Measurements from ENCODE around the gene SEMA3F. TPM values are rescaled to one million over a fixed set of nuclear protein-coding genes. Genes with fewer than 3 reads are reported as not detected.

SEMA3F gene
- polyA plus RNA-seq, 1 experiment = 11.4 TPM

DNA sequence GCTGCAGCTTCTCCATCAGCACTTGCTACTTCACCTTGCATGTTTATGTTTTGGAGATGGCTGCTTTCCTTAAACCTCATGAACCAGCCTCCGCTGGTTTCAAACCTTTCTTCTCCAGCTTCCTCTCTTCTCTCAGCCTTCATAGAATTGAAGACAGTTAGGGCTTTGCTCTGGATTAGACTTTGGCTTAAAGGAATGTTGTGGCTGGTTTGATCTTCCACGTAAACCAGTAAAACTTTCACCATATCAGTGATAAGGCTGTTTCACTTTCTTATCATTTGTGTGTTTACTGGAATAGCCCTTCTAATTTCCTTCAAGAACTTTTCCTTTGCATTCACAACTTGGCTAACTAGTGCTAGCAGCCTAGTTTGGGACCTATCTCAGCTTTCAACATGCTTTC is 24.6 kb downstream of the SEMA3F start:
- TF ChIP-seq, protein P1, sequence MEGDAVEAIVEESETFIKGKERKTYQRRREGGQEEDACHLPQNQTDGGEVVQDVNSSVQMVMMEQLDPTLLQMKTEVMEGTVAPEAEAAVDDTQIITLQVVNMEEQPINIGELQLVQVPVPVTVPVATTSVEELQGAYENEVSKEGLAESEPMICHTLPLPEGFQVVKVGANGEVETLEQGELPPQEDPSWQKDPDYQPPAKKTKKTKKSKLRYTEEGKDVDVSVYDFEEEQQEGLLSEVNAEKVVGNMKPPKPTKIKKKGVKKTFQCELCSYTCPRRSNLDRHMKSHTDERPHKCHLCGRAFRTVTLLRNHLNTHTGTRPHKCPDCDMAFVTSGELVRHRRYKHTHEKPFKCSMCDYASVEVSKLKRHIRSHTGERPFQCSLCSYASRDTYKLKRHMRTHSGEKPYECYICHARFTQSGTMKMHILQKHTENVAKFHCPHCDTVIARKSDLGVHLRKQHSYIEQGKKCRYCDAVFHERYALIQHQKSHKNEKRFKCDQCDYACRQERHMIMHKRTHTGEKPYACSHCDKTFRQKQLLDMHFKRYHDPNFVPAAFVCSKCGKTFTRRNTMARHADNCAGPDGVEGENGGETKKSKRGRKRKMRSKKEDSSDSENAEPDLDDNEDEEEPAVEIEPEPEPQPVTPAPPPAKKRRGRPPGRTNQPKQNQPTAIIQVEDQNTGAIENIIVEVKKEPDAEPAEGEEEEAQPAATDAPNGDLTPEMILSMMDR (IDR thresholded peaks at IDR 0.05; ENCODE audit: insufficient read depth, low read depth, low read length) = no peak
- no peaks in the 10 kb centered on the region for H3K27me3 ChIP-seq (ENCODE audit: control insufficient read depth, insufficient read depth, low read length)
- H3K36me3 ChIP-seq (ENCODE audit: control insufficient read depth, insufficient read depth, low read length) = peaks cover 1% of the 10 kb centered on the region; the same call in 1 of the 2 replicates
- POLR2A ChIA-PET = no interaction called here
- no peak overlapping the region for H3K4me3 ChIP-seq (ENCODE audit: low read depth, low read length)
- DNase-seq (ENCODE audit: low read depth) = no peak
- CTCF ChIA-PET = interaction anchor here (0.6 to 2.2 kb wide), 6 partner anchors 9 to 60 kb away, joined by 3 to 9 read pairs (median 3); no protein-coding TSS in a partner anchor

- ChIA-PET CTCF (interaction anchor here (1.2 to 16.3 kb wide), 5 partner anchors 9 to 65 kb away, joined by 3 to 313 read pairs (median 15); partner anchors contain the start of gene GNAT1), POLR2A (no interaction called here)
- H3K27me3 ChIP-seq (ENCODE audit: control insufficient read depth, insufficient read depth, low read length) = no peaks in the 10 kb centered on the region
- H3K4me3 ChIP-seq (ENCODE audit: low read depth, low read length) = no peak overlapping the region
- DNase-seq (ENCODE audit: low read depth) = no peak
- H3K36me3 ChIP-seq (ENCODE audit: control insufficient read depth, insufficient read depth, low read length) = 0 out of 2 replicates have a peak, but pooled peaks cover 1% of the 10 kb centered on the region
- TF ChIP-seq, protein P1 (IDR thresholded peaks at IDR 0.05; ENCODE audit: insufficient read depth, low read depth, low read length) = no peak
Measured at GRCh38 chr3:50181985-50182384, 26.9 kb downstream of the SEMA3F start.

DNA sequence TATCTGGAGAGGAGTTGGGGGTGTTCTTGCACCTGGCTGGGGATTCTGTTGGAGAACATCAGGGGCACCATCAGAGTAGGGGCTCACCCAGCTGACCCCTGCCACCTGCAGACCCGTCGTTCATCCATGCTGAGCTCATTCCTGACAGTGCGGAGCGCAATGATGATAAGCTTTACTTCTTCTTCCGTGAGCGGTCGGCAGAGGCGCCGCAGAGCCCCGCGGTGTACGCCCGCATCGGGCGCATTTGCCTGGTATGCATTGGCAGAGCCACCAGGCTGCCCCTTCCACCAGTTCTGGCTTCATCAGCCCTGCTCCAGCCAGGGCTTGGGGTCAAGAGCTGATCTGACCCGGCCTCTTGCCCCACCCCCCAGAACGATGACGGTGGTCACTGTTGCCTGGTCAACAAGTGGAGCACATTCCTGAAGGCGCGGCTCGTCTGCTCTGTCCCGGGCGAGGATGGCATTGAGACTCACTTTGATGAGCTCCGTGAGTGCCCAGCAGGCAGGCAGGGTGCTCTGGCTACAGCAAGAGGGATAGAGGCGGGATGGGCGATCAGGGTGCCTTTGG is 27.5 kb downstream of the SEMA3F start:
- TF ChIP-seq, protein P1 (IDR thresholded peaks at IDR 0.05; ENCODE audit: insufficient read depth, low read depth, low read length) = no peak
- no peak for DNase-seq (ENCODE audit: low read depth)
- H3K36me3 ChIP-seq (ENCODE audit: control insufficient read depth, insufficient read depth, low read length) = no peaks in the 10 kb centered on the region
- ChIA-PET POLR2A (interaction anchor here (0.6 kb wide), 1 partner anchor 57 kb away, joined by 4 read pairs; no protein-coding TSS in a partner anchor), CTCF (interaction anchor here (1.2 to 16.3 kb wide), 4 partner anchors 9 to 60 kb away, joined by 3 to 313 read pairs (median 19); partner anchors contain the start of gene GNAT1)
- no peaks in the 10 kb centered on the region for H3K27me3 ChIP-seq (ENCODE audit: control insufficient read depth, insufficient read depth, low read length)
- H3K4me3 ChIP-seq (ENCODE audit: low read depth, low read length) = no peak overlapping the region

DNA sequence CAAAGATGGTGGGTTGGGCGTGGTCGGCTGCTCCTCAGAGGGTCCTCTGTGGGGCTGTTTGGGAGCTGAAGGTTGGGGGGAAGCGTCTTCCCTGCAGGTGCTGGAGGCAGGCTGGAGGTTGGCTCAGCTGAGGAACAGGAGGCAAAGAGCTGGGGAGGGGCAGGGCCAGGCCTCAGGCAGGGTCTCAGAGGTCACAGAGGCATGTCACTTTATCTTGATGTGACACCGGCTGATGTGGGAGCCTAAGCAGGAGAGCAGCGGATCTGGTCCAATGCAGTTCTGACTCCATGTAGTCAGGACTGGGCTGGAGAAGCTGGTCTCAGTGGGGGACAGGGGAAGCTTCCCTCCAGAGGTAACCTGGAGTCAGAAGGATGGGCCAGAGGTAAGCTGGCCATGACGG is 28.6 kb downstream of the SEMA3F start:
- Histone ChIP-seq H3K27me3 (ENCODE audit: control insufficient read depth, insufficient read depth, low read length) (no peaks in the 10 kb centered on the region), H3K4me3 (ENCODE audit: low read depth, low read length) (no peak overlapping the region), H3K36me3 (ENCODE audit: control insufficient read depth, insufficient read depth, low read length) (no peaks in the 10 kb centered on the region)
- DNase-seq (ENCODE audit: low read depth) = no peak
- CTCF ChIA-PET = interaction anchor here (1.0 to 16.3 kb wide), 4 partner anchors 10 to 61 kb away, joined by 3 to 313 read pairs (median 14); no protein-coding TSS in a partner anchor
- TF ChIP-seq, protein P1 (IDR thresholded peaks at IDR 0.05; ENCODE audit: insufficient read depth, low read depth, low read length) = no peak
- POLR2A ChIA-PET = no interaction called here

GRCh38 chr3:50184242-50184978 is 29.3 kb downstream of the SEMA3F start:
- ChIA-PET POLR2A (no interaction called here), CTCF (interaction anchor here (1.0 to 16.3 kb wide), 4 partner anchors 9 to 61 kb away, joined by 3 to 313 read pairs (median 14); no protein-coding TSS in a partner anchor)
- H3K4me3 ChIP-seq (ENCODE audit: low read depth, low read length) = no peak overlapping the region
- H3K27me3 ChIP-seq (ENCODE audit: control insufficient read depth, insufficient read depth, low read length) = no peaks in the 10 kb centered on the region
- H3K36me3 ChIP-seq (ENCODE audit: control insufficient read depth, insufficient read depth, low read length) = no peaks in the 10 kb centered on the region
- no peak for DNase-seq (ENCODE audit: low read depth)
- TF ChIP-seq, protein P1 (IDR thresholded peaks at IDR 0.05; ENCODE audit: insufficient read depth, low read depth, low read length) = no peak

Measured in BJ (cell line).